Type B pancreatic cell (in vitro differentiated cells): ENCODE results near the gene CEP112. TPM values are rescaled to one million over a fixed set of nuclear protein-coding genes. Genes with fewer than 3 reads are reported as not detected.

Experiments
- DNase-seq: peaks from one replicate; pipeline ENCODE4 v3.0.0; 2021; ENCODE audit warnings: mixed read lengths; ENCODE audit not compliant: unreplicated experiment; ENCODE audit errors: extremely low spot score
- H3K27ac Mint-ChIP-seq: 2 replicates; pipeline ENCODE4 v1.8.0; 2021; ENCODE audit warnings: mild to moderate bottlenecking, mixed read lengths
- H3K27me3 Mint-ChIP-seq: 2 replicates; pipeline ENCODE4 v1.8.0; 2021; ENCODE audit warnings: mixed read lengths
- H3K36me3 Mint-ChIP-seq: 2 replicates; pipeline ENCODE4 v1.8.0; 2021; ENCODE audit warnings: mixed read lengths
- H3K4me1 Mint-ChIP-seq: one replicate; pipeline ENCODE4 v1.8.0; 2021; ENCODE audit warnings: mixed read lengths; ENCODE audit not compliant: unreplicated experiment
- H3K4me3 Mint-ChIP-seq: 2 replicates; pipeline ENCODE4 v1.8.0; 2021; ENCODE audit warnings: mild to moderate bottlenecking, mixed read lengths
- H3K9me3 Mint-ChIP-seq: 2 replicates; pipeline ENCODE4 v1.8.0; 2021; ENCODE audit warnings: mixed read lengths
- CTCF ChIP-seq: fragments of 200-600 bp; sonication (generic); conservative IDR thresholded peaks from 2 replicates; pipeline ENCODE4 v1.5.0; 2021; ENCODE audit warnings: antibody characterized with exemption, mild to moderate bottlenecking
- total RNA-seq: library from RNA; stranded (reverse); gene quantifications from 2 replicates; pipeline ENCODE4 v1.2.1, GENCODE V29; 2021; ENCODE audit warnings: low replicate concordance

CEP112 gene
- total RNA-seq, 1 donor from 2014 or later, result 18.0 TPM

GRCh38 chr17:65984299-65984698 is 207.6 kb downstream of the CEP112 start:
- no peak overlapping the region for H3K27ac Mint-ChIP-seq
- H3K4me1 Mint-ChIP-seq, result no peaks in the 10 kb centered on the region
- H3K36me3 Mint-ChIP-seq, result peaks cover 8% of the 10 kb centered on the region
- no peak for DNase-seq
- TF ChIP-seq CTCF, result no peak
- H3K9me3 Mint-ChIP-seq, result peaks cover 9% of the 10 kb centered on the region
- no peak overlapping the region for H3K4me3 Mint-ChIP-seq
- peaks cover 3% of the 10 kb centered on the region for H3K27me3 Mint-ChIP-seq

GRCh38 chr17:65978871-65979270 is 213.1 kb downstream of the CEP112 start:
- H3K27ac Mint-ChIP-seq, result no peak overlapping the region
- H3K36me3 Mint-ChIP-seq, result no peaks in the 10 kb centered on the region
- no peaks in the 10 kb centered on the region for H3K9me3 Mint-ChIP-seq
- H3K27me3 Mint-ChIP-seq, result no peaks in the 10 kb centered on the region
- no peak overlapping the region for H3K4me3 Mint-ChIP-seq
- DNase-seq, result no peak
- TF ChIP-seq CTCF, result no peak
- H3K4me1 Mint-ChIP-seq, result peaks cover 7% of the 10 kb centered on the region

GRCh38 chr17:65977041-65977440 is 214.9 kb downstream of the CEP112 start:
- Mint-ChIP-seq H3K9me3 (no peaks in the 10 kb centered on the region), H3K27me3 (no peaks in the 10 kb centered on the region), H3K36me3 (no peaks in the 10 kb centered on the region), H3K4me3 (no peak overlapping the region), H3K4me1 (peaks cover 7% of the 10 kb centered on the region), H3K27ac (no peak overlapping the region)
- no peak for DNase-seq
- TF ChIP-seq CTCF, result no peak

GRCh38 chr17:65975878-65976277 is 216.1 kb downstream of the CEP112 start:
- Mint-ChIP-seq H3K27ac (no peak overlapping the region), H3K36me3 (no peaks in the 10 kb centered on the region), H3K9me3 (no peaks in the 10 kb centered on the region), H3K4me3 (no peak overlapping the region), H3K27me3 (no peaks in the 10 kb centered on the region), H3K4me1 (peaks cover 7% of the 10 kb centered on the region)
- no peak for TF ChIP-seq CTCF
- DNase-seq, result no peak

- TF ChIP-seq CTCF, result no peak
- no peaks in the 10 kb centered on the region for H3K27me3 Mint-ChIP-seq
- H3K27ac Mint-ChIP-seq, result no peak overlapping the region
- peaks cover 3% of the 10 kb centered on the region for H3K4me1 Mint-ChIP-seq
- H3K9me3 Mint-ChIP-seq, result no peaks in the 10 kb centered on the region
- no peak overlapping the region for H3K4me3 Mint-ChIP-seq
- no peaks in the 10 kb centered on the region for H3K36me3 Mint-ChIP-seq
- no peak for DNase-seq
Observed at GRCh38 chr17:65973237-65973636, 218.7 kb downstream of the CEP112 start.

GRCh38 chr17:65967372-65967771 is 224.6 kb downstream of the CEP112 start:
- no peak for TF ChIP-seq CTCF
- Mint-ChIP-seq H3K27me3 (no peaks in the 10 kb centered on the region), H3K9me3 (peaks cover 5% of the 10 kb centered on the region), H3K27ac (no peak overlapping the region), H3K4me1 (no peaks in the 10 kb centered on the region), H3K4me3 (no peak overlapping the region), H3K36me3 (peaks cover 5% of the 10 kb centered on the region)
- no peak for DNase-seq
